Lower leg skin (tissue), 4 donors: ENCODE results near the gene CHRNA5. TPM values are rescaled to one million over a fixed set of nuclear protein-coding genes. Genes with fewer than 3 reads are reported as not detected.
A peak's percentile ranks its signal among the peaks of the same experiment; 100 is the strongest.

Source experiments
- DNase-seq, 2 donors: peaks; one replicate each; pipeline ENCODE4 v3.0.0-alpha.2; 2019; ENCODE audit warnings: low spot score in 2 of 2
- H3K4me3 ChIP-seq: fragments of 200-600 bp; sonication (generic); 2 replicates; pipeline ENCODE4 v1.5.1; 2017; ENCODE audit warnings: mild to moderate bottlenecking, low read depth; ENCODE audit not compliant: poor library complexity, severe bottlenecking
- CTCF ChIP-seq, 3 donors: fragments of 450-650 bp; IDR thresholded peaks; one replicate each; pipeline ENCODE4 v1.5.1; 2016; ENCODE audit warnings: antibody characterized with exemption in 3 of 3, mild to moderate bottlenecking in 3 of 3, moderate library complexity in 2 of 3
- POLR2A ChIP-seq, 2 donors: fragments of 450-650 bp; IDR thresholded peaks; one replicate each; pipeline ENCODE4 v1.6.1; 2016 to 2017; ENCODE audit warnings: antibody characterized with exemption in 2 of 2, mild to moderate bottlenecking in 1 of 2, moderate library complexity in 1 of 2
- WGBS, 2 donors: methylation state at CpG; one replicate each; pipeline ENCODE4 v1.1.5; 2018; 5-methylcytosine and 5-hydroxymethylcytosine counted together
- intact Hi-C: fragments of 100-400 bp; cut with DNase I; formaldehyde crosslinking; loops from one replicate; pipeline ENCODE4 v1.15.0; 2023; ENCODE audit warnings: low total_unique reads
- total RNA-seq, 4 donors: library from RNA; depleted of rRNA; stranded (reverse); fragments of >200 nt; gene quantifications; one replicate each; pipeline ENCODE4 v1.1.0, GENCODE V29; 2016

CHRNA5 gene
- total RNA-seq, 4 donors from 2014 or later, result 0.27 to 0.84 (median 0.64) TPM

GRCh38 chr15:78561490-78561889, 3.8 kb upstream of the CHRNA5 start:
- TF ChIP-seq POLR2A (IDR thresholded peaks at IDR 0.05) (no peak), CTCF (IDR thresholded peaks at IDR 0.05) (no peak)
- 83 to 85% methylated on average over 5 of the region's 5 CpGs for WGBS, 2 donors
- H3K4me3 ChIP-seq, result no peak overlapping the region
- DNase-seq, result no peak
- intact Hi-C loops, result no loop called here

- DNase-seq, result no peak
- WGBS, 2 donors, result 89% methylated on average over 2 of the region's 2 CpGs
- TF ChIP-seq POLR2A (IDR thresholded peaks at IDR 0.05), result no peak
- TF ChIP-seq CTCF (IDR thresholded peaks at IDR 0.05), result no peak
- intact Hi-C loops, result no loop called here
- no peak overlapping the region for H3K4me3 ChIP-seq
These were observed 2.2 kb upstream of the CHRNA5 start for GRCh38 chr15:78563092-78563491.

GRCh38 chr15:78564743-78565096, 600 bp upstream of the CHRNA5 start:
- intact Hi-C loops, result no loop called here
- TF ChIP-seq CTCF (IDR thresholded peaks at IDR 0.05) (no peak), POLR2A (IDR thresholded peaks at IDR 0.05) (no peak)
- WGBS, 2 donors, result 64 to 77% methylated on average over 11 of the region's 11 CpGs
- DNase-seq, result no peak
- H3K4me3 ChIP-seq, result no peak overlapping the region

DNA sequence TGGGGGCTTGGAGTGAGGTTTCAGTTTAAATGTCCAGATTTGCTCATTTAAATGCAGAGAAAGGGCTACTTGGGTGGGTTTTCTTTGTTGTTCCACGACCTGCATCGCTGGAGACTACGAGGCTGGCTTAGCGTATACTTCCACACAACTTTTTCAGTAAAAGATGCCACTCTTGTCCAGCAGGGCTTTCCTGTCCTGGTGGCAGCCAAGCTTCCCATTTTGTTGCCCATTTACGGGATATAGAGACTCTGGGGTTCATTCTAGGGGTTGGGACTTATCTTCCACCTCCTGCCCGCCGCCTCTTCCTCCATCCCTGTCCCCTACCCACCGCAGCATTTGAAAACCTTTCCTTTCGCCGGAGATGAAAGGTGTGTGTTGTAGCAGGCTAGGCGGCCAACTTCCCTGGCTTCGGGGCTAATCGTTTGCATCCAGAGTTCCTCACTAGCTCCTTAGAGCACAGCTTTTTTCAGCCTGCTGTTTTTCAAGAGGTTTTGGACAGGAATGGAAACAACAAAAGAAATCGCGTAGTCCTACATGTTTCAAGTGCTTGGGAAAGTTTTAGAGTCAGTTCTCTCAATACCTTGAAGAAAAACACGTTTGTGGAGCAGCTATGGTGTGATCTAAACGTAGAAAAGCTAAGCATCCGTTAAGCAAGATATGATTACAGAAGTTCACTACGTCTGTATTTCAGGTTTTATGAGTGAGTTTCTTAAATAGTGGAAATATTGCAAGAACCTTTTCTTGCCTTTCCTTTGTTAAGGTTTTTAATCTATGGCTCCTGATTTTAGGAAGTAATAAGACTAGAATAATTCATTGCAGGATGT, 843 bp downstream of the CHRNA5 start:
- TF ChIP-seq CTCF (IDR thresholded peaks at IDR 0.05) (no peak), POLR2A (IDR thresholded peaks at IDR 0.05) (no peak)
- DNase-seq, result no peak
- peak overlapping the region; percentile 46 for H3K4me3 ChIP-seq
- intact Hi-C loops, result no loop called here
- WGBS, 2 donors, result 3 to 4% methylated on average over 19 of the region's 19 CpGs

DNA sequence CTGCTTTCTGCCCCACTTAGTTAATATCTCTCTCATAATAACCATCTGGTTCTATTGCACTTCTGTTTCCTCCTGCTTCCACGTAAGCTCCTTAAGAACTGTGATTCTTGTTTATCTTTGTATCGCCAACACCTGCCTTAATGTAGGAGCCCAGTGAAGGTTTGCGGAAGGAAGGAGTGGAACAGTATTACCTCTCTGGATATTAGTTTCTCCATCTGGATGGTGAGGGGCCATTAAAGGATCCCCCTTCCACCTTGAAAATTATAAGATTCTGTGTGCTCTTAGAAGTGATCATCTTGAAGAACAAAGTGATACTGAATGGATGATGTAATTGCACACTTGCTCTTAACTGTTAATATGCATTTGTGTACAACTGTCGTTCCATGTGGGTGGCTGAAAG, 2.2 kb downstream of the CHRNA5 start:
- intact Hi-C loops, result no loop called here
- no peak for TF ChIP-seq POLR2A (IDR thresholded peaks at IDR 0.05)
- no peak for TF ChIP-seq CTCF (IDR thresholded peaks at IDR 0.05)
- WGBS, 2 donors, result 78 to 79% methylated on average over 4 of the region's 4 CpGs
- no peak for DNase-seq
- no peak overlapping the region for H3K4me3 ChIP-seq

DNA sequence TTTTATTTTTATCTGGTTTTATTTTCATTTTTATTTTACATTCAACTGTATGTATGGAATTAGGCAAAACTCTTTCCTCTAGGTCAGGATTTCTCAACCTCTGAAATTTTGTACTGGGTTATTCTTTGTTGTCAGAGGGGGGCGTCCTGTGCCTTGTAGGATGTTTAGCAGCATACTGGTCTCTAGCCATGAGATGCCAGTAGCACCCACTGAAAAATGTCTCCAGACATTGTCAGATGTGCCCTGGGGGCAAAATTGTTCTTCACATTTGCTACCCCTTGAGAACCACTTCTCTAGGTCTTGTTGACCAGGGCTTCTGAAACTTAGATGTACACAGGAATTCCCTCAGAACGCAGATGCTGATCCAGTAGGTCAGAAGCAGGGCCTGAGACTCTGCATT, 5.4 kb downstream of the CHRNA5 start:
- intact Hi-C loops, result no loop called here
- TF ChIP-seq POLR2A (IDR thresholded peaks at IDR 0.05) (no peak), CTCF (IDR thresholded peaks at IDR 0.05) (no peak)

More for the DNA sequence above, 5.4 kb downstream of the CHRNA5 start:
- DNase-seq, result no peak
- 90 to 91% methylated on average over 2 of the region's 2 CpGs for WGBS, 2 donors
- no peak overlapping the region for H3K4me3 ChIP-seq
